Heart left ventricle (tissue), 16 donors: ENCODE data around the gene RACGAP1. TPM values are rescaled to one million over a fixed set of nuclear protein-coding genes. Genes with fewer than 3 reads are reported as not detected.

ENCODE experiments used
- ATAC-seq, 4 donors: fragments of 200-7000 bp; cut with Tn5 transposase; one replicate each; pipeline ENCODE4 v1.9.1; 2020 to 2022; ENCODE audit warnings: moderate library complexity in 4 of 4, mild to moderate bottlenecking in 3 of 4, moderate number of reproducible peaks in 1 of 4
- DNase-seq, 5 donors: peaks; one replicate each; pipeline ENCODE4 v3.0.0-alpha.2; 2020
- H3K27ac ChIP-seq, 12 donors: fragments of 200-600 bp; sonication (generic) in 4 of 12; one replicate each; pipeline versions ENCODE4 v1.5.0 to v1.8.0; 2016 to 2022; ENCODE audit warnings: mild to moderate bottlenecking in 2 of 12
- H3K27me3 ChIP-seq, 9 donors: fragments of 200-600 bp; sonication (generic) in 2 of 9; one replicate each; pipeline versions ENCODE4 v1.5.1 to v1.8.0; 2016 to 2022; ENCODE audit warnings: mild to moderate bottlenecking in 3 of 9
- H3K36me3 ChIP-seq, 9 donors: fragments of 200-600 bp; sonication (generic) in 2 of 9; one replicate each; pipeline versions ENCODE4 v1.5.0 to v1.8.0; 2018 to 2022; ENCODE audit warnings: mild to moderate bottlenecking in 2 of 9
- H3K4me1 ChIP-seq, 12 donors: fragments of 200-600 bp; sonication (generic) in 4 of 12; one replicate each; pipeline versions ENCODE4 v1.5.0 to v1.8.0; 2016 to 2022; ENCODE audit warnings: mild to moderate bottlenecking in 3 of 12
- H3K4me3 ChIP-seq, 12 donors: fragments of 200-600 bp; sonication (generic) in 4 of 12; one replicate each; pipeline versions ENCODE4 v1.5.0 to v1.8.0; 2017 to 2022; ENCODE audit warnings: mild to moderate bottlenecking in 9 of 12, moderate library complexity in 4 of 12
- H3K9me3 ChIP-seq, 12 donors: fragments of 200-600 bp; sonication (generic) in 4 of 12; one replicate each; pipeline versions ENCODE4 v1.5.0 to v1.8.0; 2016 to 2022; ENCODE audit warnings: mild to moderate bottlenecking in 1 of 12
- CTCF ChIP-seq, 12 donors: fragments of 200-600 bp; sonication (generic) in 4 of 12; IDR thresholded peaks; one replicate each; pipeline versions ENCODE4 v1.5.0 to v1.8.0; 2018 to 2022; ENCODE audit warnings: antibody characterized with exemption in 12 of 12, mild to moderate bottlenecking in 5 of 12
- POLR2A ChIP-seq, 2 donors: fragments of 450-650 bp; IDR thresholded peaks; one replicate each; pipeline ENCODE4 v1.6.1; 2017; ENCODE audit warnings: antibody characterized with exemption in 2 of 2, mild to moderate bottlenecking in 2 of 2, moderate library complexity in 2 of 2
- WGBS, 4 donors: extraction: QIAGEN DNeasy Blood & Tissue Kit in 2 of 4; methylation state at CpG; one replicate each; pipeline versions ENCODE4 v1.1.5 to v1.1.7; 2013 to 2018; 5-methylcytosine and 5-hydroxymethylcytosine counted together
- intact Hi-C, 10 donors: fragments of 100-400 bp; cut with DNase I; formaldehyde crosslinking; loops; one replicate each; pipeline versions ENCODE4 v1.11.1 to v1.14.2; 2022
- polyA plus RNA-seq, 2 donors: library from polyadenylated mRNA; stranded (reverse); fragments of 200-250 nt; gene quantifications; one replicate each; pipeline ENCODE4 v1.2.3, GENCODE V29; 2013
- total RNA-seq, 9 donors: library from RNA; depleted of rRNA in 2 of 9; stranded (reverse); fragments of >200 nt in 2 of 9; fragmentation: NEBNext Ultra II Directional in 3 of 9; extraction: Animal tissue kit (Norgen Biotek cat#: 25700) in 3 of 9; gene quantifications; one replicate each; pipeline versions ENCODE4 v1.1.0 to v1.2.4, GENCODE V29; 2016 to 2023
- donor health status: ischemic (EF 13 %, LVEDD 7.1; RV severe dilation, severe dysfunction).
- donor health status: healthy with polysubstance abuse.
- donor health status: DM: no; HTN: yes; CAD: no.
- donor health status: DM: no; HTN: no; CAD: no.
- donor health status: ischemic (EF 25% LVEDD 6.9; RV normal size, moderate dysfunction).
- donor health status: ischemic (EF 25% LVEDD 5.7; RV mildly dilated, moderate dysfunction).
- donor health status: healthy.
- donor health status: DM: yes; HTN: yes; CAD: no.
- donor health status: ischemic (EF 35%, LVEDD 5.7; RV mildly dilated, moderate dysfunction).
- donor health status: nonischemic (EF 11% LVEDD 7.7; RV severe dilation, severe dysfunction).
- donor health status: DM: yes; HTN: yes; CAD: no.
- donor health status: PGD.
- donor health status: ischemic (EF 29% LVEDD 5.4; RV normal size, mild dysfunction).
- donor health status: nonischemic (EF 23%, LVEDD 6.1; RV moderate dilation, normal function).

The RACGAP1 gene
- total and polyA plus RNA-seq, 11 donors: 0.91 to 17.8 (median 5.2) TPM

- ATAC-seq (no peak), DNase-seq (no peak)
- intact Hi-C loops: loop anchor here (1.0 to 10.0 kb wide), 9 partner anchors 82 to 282 kb away; partner anchors contain the start of gene AQP6 (in 1 of the 10)
- H3K9me3 ChIP-seq: no peaks in the 10 kb centered on the region
- TF ChIP-seq CTCF (IDR thresholded peaks at IDR 0.05) (no peak), POLR2A (IDR thresholded peaks at IDR 0.05) (no peak)
- 16 to 19% (median 17%) methylated on average over 3 of the region's 3 CpGs for WGBS, 4 donors
- no peak overlapping the region for H3K27ac ChIP-seq
- no peaks in the 10 kb centered on the region for H3K36me3 ChIP-seq
- H3K4me3 ChIP-seq: peak overlapping the region in 6 of 12 donors; percentile 53 to 86 (median 70)
- peaks cover 0 to 27% (median 0%) of the 10 kb centered on the region in 9 donors for H3K27me3 ChIP-seq
- peaks cover 0 to 32% (median 15%) of the 10 kb centered on the region in 12 donors for H3K4me1 ChIP-seq
These were observed 31.3 kb upstream of the RACGAP1 start for GRCh38 chr12:50056639-50056976.

GRCh38 chr12:50055831-50056638 is 30.7 kb upstream of the RACGAP1 start:
- TF ChIP-seq POLR2A (IDR thresholded peaks at IDR 0.05): no peak
- peak; percentile 76 to 96 (median 95) for TF ChIP-seq CTCF (IDR thresholded peaks at IDR 0.05)
- DNase-seq (peak in 2 of 5 donors; percentile 45 to 64), ATAC-seq (peak; percentile 55 to 71 (median 58))
- H3K36me3 ChIP-seq: no peaks in the 10 kb centered on the region
- intact Hi-C loops: loop anchor here (1.0 to 10.0 kb wide), 9 partner anchors 81 to 281 kb away; partner anchors contain the start of gene AQP6 (in 1 of the 10)
- peaks cover 0 to 31% (median 16%) of the 10 kb centered on the region in 12 donors for H3K4me1 ChIP-seq
- H3K9me3 ChIP-seq: no peaks in the 10 kb centered on the region
- WGBS, 4 donors: 8 to 12% (median 9%) methylated on average over 16 to 17 of the region's 17 CpGs
- H3K27ac ChIP-seq: no peak overlapping the region
- H3K27me3 ChIP-seq: peaks cover 0 to 27% (median 0%) of the 10 kb centered on the region in 9 donors
- no peak overlapping the region for H3K4me3 ChIP-seq

GRCh38 chr12:50053583-50053982 is 28.3 kb upstream of the RACGAP1 start:
- ATAC-seq: no peak
- H3K27me3 ChIP-seq: peaks cover 0 to 28% (median 0%) of the 10 kb centered on the region in 9 donors
- no peaks in the 10 kb centered on the region for H3K9me3 ChIP-seq

More at GRCh38 chr12:50053583-50053982, 28.3 kb upstream of the RACGAP1 start:
- Histone ChIP-seq H3K36me3 (no peaks in the 10 kb centered on the region), H3K4me1 (peaks cover 0 to 37% (median 19%) of the 10 kb centered on the region in 12 donors), H3K27ac (no peak overlapping the region), H3K4me3 (no peak overlapping the region)
- no peak for TF ChIP-seq CTCF (IDR thresholded peaks at IDR 0.05)
- no peak for TF ChIP-seq POLR2A (IDR thresholded peaks at IDR 0.05)
- DNase-seq: no peak
- WGBS, 4 donors: 76 to 83% (median 81%) methylated on average over 1 of the region's 1 CpG
- intact Hi-C loops: loop anchor here in 5 of 10 donors (5.0 to 10.0 kb wide), 4 partner anchors 86 to 279 kb away; no protein-coding TSS in a partner anchor
